ENCODE results near the gene SCAF8. TPM values are rescaled to one million over a fixed set of nuclear protein-coding genes. Genes with fewer than 3 reads are reported as not detected.

The SCAF8 gene
- total RNA-seq, 1 donor from 2014 or later: 43.6 TPM

DNA sequence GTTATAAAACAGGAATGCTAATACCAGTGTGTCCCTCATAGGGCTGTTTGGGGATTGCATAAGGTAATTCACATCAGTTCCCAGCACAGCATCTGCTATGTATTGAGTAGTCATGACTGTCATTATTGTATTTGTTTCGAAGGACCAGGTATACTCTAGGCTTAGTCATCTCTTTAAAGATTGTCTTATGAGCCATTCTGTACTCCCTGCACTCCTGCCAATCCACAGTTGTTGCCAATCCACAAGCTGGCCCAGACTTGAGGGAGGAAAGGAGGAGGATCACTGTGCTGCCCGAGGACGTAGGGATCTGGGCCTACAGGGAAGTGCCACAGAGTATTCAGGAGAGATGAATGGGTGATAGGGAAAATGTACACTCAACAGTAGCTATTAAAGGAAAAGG lies 148.9 kb downstream of the SCAF8 start:
- no peak for DNase-seq (ENCODE audit: low spot score)

Other genes starting within 250 kb of the SCAF8 start
- 8.9 TPM for gene CNKSR3, start 222.7 kb upstream of the SCAF8 start, total RNA-seq (ENCODE audit: insufficient read depth, low replicate concordance)

Data from umbilical cord (tissue), 2 donors.